Right lobe of liver (tissue), 6 donors: Measurements from ENCODE around the gene ZDHHC11. TPM values are rescaled to one million over a fixed set of nuclear protein-coding genes. Genes with fewer than 3 reads are reported as not detected.
"Not testable (repeated sequence)": the region's sequence is repeated elsewhere in the genome, so short reads cannot be mapped to it uniquely, and the experiment has no call there.

Source experiments
- ATAC-seq, 4 donors: fragments of 200-7000 bp; cut with Tn5 transposase; one replicate each; pipeline ENCODE4 v1.9.1; 2020; ENCODE audit warnings: mild to moderate bottlenecking in 4 of 4, moderate library complexity in 4 of 4
- DNase-seq, 3 donors: peaks; one replicate each; pipeline ENCODE4 v3.0.0-alpha.2; 2020
- H3K27ac ChIP-seq, 3 donors: fragments of 200-600 bp; one replicate each; pipeline ENCODE4 v1.8.0; 2022
- H3K27me3 ChIP-seq, 2 donors: fragments of 200-600 bp; one replicate each; pipeline ENCODE4 v1.8.0; 2022
- H3K36me3 ChIP-seq, 4 donors: fragments of 200-600 bp; sonication (generic) in 1 of 4; one replicate each; pipeline versions ENCODE4 v1.5.1 to v1.8.0; 2017 to 2022; ENCODE audit warnings: control low read depth in 1 of 4
- H3K4me1 ChIP-seq, 4 donors: fragments of 200-600 bp; sonication (generic) in 1 of 4; one replicate each; pipeline versions ENCODE4 v1.5.1 to v1.8.0; 2017 to 2022; ENCODE audit warnings: control low read depth in 1 of 4
- H3K4me3 ChIP-seq, 3 donors: fragments of 200-600 bp; one replicate each; pipeline ENCODE4 v1.8.0; 2022
- H3K9me3 ChIP-seq, 4 donors: fragments of 200-600 bp; sonication (generic) in 1 of 4; one replicate each; pipeline versions ENCODE4 v1.5.1 to v1.8.0; 2017 to 2022; ENCODE audit warnings: control low read depth in 1 of 4
- POLR2A ChIP-seq: fragments of 450-650 bp; IDR thresholded peaks from one replicate; pipeline ENCODE4 v1.6.1; 2017; ENCODE audit warnings: antibody characterized with exemption, mild to moderate bottlenecking
- WGBS: methylation state at CpG from one replicate; pipeline ENCODE4 v1.1.6; 2018; ENCODE audit warnings: low coverage, low lambda C conversion rate; ENCODE audit not compliant: insufficient coverage; ENCODE audit errors: missing lambda C conversion rate; 5-methylcytosine and 5-hydroxymethylcytosine counted together
- intact Hi-C, 2 donors: fragments of 100-400 bp; cut with DNase I; formaldehyde crosslinking; loops; one replicate each; pipeline versions ENCODE4 v1.11.2 to v1.14.1; 2022
- total RNA-seq, 6 experiments: library from RNA; depleted of rRNA in 2 of 6; stranded (reverse); fragments of >200 nt in 2 of 6; fragmentation: NEBNext Ultra II Directional in 3 of 6; extraction: Animal tissue kit (Norgen Biotek cat#: 25700) in 3 of 6; gene quantifications; one replicate each; pipeline versions ENCODE4 v1.1.0 to v1.2.4, GENCODE V29; 2016 to 2023
- TF ChIP-seq, protein P1 (sequence below), 4 donors: fragments of 200-600 bp in 3 of 4; fragments of 450-650 bp in 1 of 4; IDR thresholded peaks; one replicate each; pipeline versions ENCODE4 v1.5.1 to v1.8.0; 2016 to 2022; ENCODE audit warnings: antibody characterized with exemption in 4 of 4, mild to moderate bottlenecking in 2 of 4
- donor health status: DM: no; HTN: yes; CAD: no.
- donor health status: DM: no; HTN: no; CAD: no.
- donor health status: DM: no; HTN: no; CAD: no.
- donor health status: DM: no; HTN: yes; CAD: no.
- donor health status: DM: no; HTN: yes; CAD: no.

ZDHHC11 gene
- total RNA-seq, 6 experiments from 2014 or later, result 0.50 to 14.4 (median 5.8) TPM

GRCh38 chr5:819078-819477 is 31.7 kb downstream of the ZDHHC11 start:
- TF ChIP-seq, protein P1, sequence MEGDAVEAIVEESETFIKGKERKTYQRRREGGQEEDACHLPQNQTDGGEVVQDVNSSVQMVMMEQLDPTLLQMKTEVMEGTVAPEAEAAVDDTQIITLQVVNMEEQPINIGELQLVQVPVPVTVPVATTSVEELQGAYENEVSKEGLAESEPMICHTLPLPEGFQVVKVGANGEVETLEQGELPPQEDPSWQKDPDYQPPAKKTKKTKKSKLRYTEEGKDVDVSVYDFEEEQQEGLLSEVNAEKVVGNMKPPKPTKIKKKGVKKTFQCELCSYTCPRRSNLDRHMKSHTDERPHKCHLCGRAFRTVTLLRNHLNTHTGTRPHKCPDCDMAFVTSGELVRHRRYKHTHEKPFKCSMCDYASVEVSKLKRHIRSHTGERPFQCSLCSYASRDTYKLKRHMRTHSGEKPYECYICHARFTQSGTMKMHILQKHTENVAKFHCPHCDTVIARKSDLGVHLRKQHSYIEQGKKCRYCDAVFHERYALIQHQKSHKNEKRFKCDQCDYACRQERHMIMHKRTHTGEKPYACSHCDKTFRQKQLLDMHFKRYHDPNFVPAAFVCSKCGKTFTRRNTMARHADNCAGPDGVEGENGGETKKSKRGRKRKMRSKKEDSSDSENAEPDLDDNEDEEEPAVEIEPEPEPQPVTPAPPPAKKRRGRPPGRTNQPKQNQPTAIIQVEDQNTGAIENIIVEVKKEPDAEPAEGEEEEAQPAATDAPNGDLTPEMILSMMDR (IDR thresholded peaks at IDR 0.05), result no peak
- TF ChIP-seq POLR2A, result no peak
- no peak overlapping the region for H3K4me3 ChIP-seq
- intact Hi-C loops, result no loop called here
- 96% methylated on average over 3 of the region's 3 CpGs for WGBS
- DNase-seq (no peak), ATAC-seq (no peak)
- H3K4me1 ChIP-seq, result peaks cover 0 to 8% (median 1%) of the 10 kb centered on the region in 4 donors
- H3K36me3 ChIP-seq, result no peaks in the 10 kb centered on the region
- H3K9me3 ChIP-seq, result no peaks in the 10 kb centered on the region
- H3K27me3 ChIP-seq, result no peaks in the 10 kb centered on the region
- no peak overlapping the region for H3K27ac ChIP-seq

DNA sequence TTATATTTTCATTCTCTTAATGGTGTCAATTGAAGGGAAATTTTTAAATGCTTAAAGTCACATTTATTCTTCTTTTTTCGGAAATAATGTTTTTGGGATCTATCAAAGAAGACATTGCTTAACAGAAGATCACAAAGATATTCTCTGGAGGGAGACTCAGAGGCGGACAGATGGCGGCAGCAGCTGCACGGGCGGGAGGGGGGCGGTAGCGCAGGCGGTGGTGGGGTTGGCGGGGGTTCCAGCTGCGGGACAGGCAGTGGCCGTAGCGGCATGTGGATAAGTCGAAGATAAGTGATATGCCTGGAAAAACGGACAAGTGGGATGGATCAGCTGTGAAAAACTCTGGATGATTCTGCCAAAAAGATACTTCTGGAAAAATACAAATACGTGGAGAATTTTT is 34.6 kb downstream of the ZDHHC11 start:
- DNase-seq, result no peak
- peaks cover 0 to 8% (median 1%) of the 10 kb centered on the region in 4 donors for H3K4me1 ChIP-seq
- H3K4me3 ChIP-seq, result no peak overlapping the region
- no peak for ATAC-seq
- no peaks in the 10 kb centered on the region for H3K36me3 ChIP-seq
- H3K27ac ChIP-seq, result no peak overlapping the region
- H3K9me3 ChIP-seq, result no peaks in the 10 kb centered on the region
- H3K27me3 ChIP-seq, result no peaks in the 10 kb centered on the region
- TF ChIP-seq, protein P1 (IDR thresholded peaks at IDR 0.05), result no peak
- no peak for TF ChIP-seq POLR2A
- WGBS, result 95% methylated on average over 15 of the region's 15 CpGs
- intact Hi-C loops, result no loop called here

GRCh38 chr5:815449-815848 is 35.3 kb downstream of the ZDHHC11 start:
- H3K36me3 ChIP-seq, result no peaks in the 10 kb centered on the region
- no peak overlapping the region for H3K4me3 ChIP-seq
- ATAC-seq (no peak), DNase-seq (no peak)
- H3K27ac ChIP-seq, result no peak overlapping the region
- H3K4me1 ChIP-seq, result peaks cover 0 to 7% (median under 1%) of the 10 kb centered on the region in 4 donors
- H3K9me3 ChIP-seq, result no peaks in the 10 kb centered on the region
- WGBS, result 86% methylated on average over 3 of the region's 3 CpGs
- intact Hi-C loops, result no loop called here
- TF ChIP-seq, protein P1 (IDR thresholded peaks at IDR 0.05), result no peak
- TF ChIP-seq POLR2A, result no peak
- no peaks in the 10 kb centered on the region for H3K27me3 ChIP-seq

DNA sequence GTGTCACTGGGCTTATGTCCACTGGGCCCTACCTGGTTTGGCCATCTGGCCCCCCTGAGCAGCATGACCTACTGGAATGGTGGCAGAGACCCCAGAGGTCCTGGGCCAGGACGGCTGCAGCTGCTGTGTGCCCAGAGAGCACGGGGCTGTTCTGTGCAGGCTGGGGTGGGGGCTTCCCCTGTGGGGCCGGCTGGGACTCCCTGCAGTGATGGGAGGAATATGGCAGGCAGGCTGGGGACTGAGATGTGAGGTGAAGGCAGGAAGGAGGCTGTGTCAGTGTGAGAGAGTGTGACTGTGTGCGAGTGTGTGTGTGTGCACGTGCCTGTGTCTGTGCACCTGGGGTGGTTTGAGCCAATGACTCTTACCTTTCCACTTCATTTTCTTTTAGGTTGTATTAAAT is 37.2 kb downstream of the ZDHHC11 start:
- H3K27me3 ChIP-seq, H3K4me3 ChIP-seq, H3K9me3 ChIP-seq, ATAC-seq, H3K36me3 ChIP-seq, intact Hi-C loops, H3K4me1 ChIP-seq, H3K27ac ChIP-seq, DNase-seq: not testable (repeated sequence)
- WGBS, result no CpG with 5 or more reads among the region's 5 CpGs

- intact Hi-C loops, H3K27me3 ChIP-seq, H3K4me1 ChIP-seq, H3K27ac ChIP-seq, ATAC-seq, H3K36me3 ChIP-seq, H3K9me3 ChIP-seq, H3K4me3 ChIP-seq, DNase-seq: not testable (repeated sequence)
- 81% methylated on average over 5 of the region's 9 CpGs for WGBS
Measured at GRCh38 chr5:811384-811783, 39.4 kb downstream of the ZDHHC11 start.

DNA sequence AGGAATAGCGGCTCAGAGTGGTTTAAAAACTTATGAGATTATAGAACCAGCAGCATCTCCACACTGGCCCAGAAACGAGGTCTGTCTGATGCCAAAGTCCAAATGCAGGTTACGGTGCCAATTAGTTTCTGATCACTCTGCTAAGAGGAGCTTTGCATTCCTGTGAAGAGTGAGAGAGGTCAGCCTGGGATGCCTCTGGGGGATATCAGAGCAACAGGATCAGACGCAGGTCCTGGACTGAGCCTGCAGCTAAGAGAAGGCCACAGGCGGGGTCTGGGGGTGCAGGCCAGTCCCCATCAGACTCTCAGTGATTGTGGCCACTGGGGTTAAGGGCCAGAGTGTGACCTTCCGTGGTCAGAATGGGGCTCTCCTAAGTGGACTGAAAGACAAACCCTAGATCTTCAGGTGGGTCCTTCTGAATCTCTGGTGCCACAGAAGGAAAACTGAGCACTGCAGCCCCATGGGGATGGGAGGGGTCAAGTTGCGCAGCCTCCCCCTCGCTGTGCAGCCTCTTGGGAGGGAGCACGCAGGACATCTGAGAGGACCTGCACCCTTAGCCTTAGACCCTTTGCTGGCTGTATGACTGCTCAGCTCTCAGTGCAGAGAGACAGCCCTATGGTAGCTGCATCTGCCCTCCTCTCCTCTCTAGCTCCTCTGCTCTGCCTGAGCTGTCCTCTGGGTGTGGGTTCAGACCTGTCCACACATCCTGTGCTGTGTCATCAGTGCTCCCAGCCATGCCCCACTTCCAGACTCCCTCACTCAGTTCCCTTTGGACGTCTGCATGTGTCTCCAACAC is 42.9 kb downstream of the ZDHHC11 start:
- WGBS, result 67% methylated on average over 2 of the region's 10 CpGs
- H3K4me1 ChIP-seq, H3K27me3 ChIP-seq, intact Hi-C loops, DNase-seq, H3K4me3 ChIP-seq, H3K36me3 ChIP-seq, H3K9me3 ChIP-seq, H3K27ac ChIP-seq: not testable (repeated sequence)
- peak; percentile 65 to 87 (median 80) for ATAC-seq
